Vagina (tissue), 2 donors: Measurements from ENCODE around the gene KRTAP3-1. TPM values are rescaled to one million over a fixed set of nuclear protein-coding genes. Genes with fewer than 3 reads are reported as not detected.
"Not testable (repeated sequence)": the region's sequence is repeated elsewhere in the genome, so short reads cannot be mapped to it uniquely, and the experiment has no call there.

Source experiments
- DNase-seq, 2 donors: peaks; one replicate each; pipeline ENCODE4 v3.0.0-alpha.2; 2017; ENCODE audit errors: extremely low spot score in 2 of 2
- H3K27ac ChIP-seq: fragments of 200-600 bp; sonication (generic); one replicate; pipeline ENCODE4 v1.5.1; 2019
- H3K27me3 ChIP-seq: fragments of 200-600 bp; sonication (generic); one replicate; pipeline ENCODE4 v1.5.1; 2019
- H3K36me3 ChIP-seq, 2 donors: fragments of 200-600 bp; sonication (generic); one replicate each; pipeline ENCODE4 v1.5.1; 2017 to 2019
- H3K4me1 ChIP-seq: fragments of 200-600 bp; sonication (generic); one replicate; pipeline ENCODE4 v1.5.1; 2019
- H3K4me3 ChIP-seq, 2 donors: fragments of 200-600 bp; sonication (generic); 1 replicate in 1 of 2; 2 replicates in 1 of 2; pipeline ENCODE4 v1.5.1; 2016 to 2019
- H3K9me3 ChIP-seq: fragments of 200-600 bp; sonication (generic); one replicate; pipeline ENCODE4 v1.5.1; 2019
- CTCF ChIP-seq, 3 experiments: fragments of 450-650 bp in 2 of 3; fragments of 200-600 bp in 1 of 3; sonication (generic) in 1 of 3; IDR thresholded peaks; one replicate each; pipeline ENCODE4 v1.5.1; 2017 to 2019; ENCODE audit warnings: antibody characterized with exemption in 3 of 3, mild to moderate bottlenecking in 2 of 3, moderate library complexity in 2 of 3
- POLR2A ChIP-seq, 2 donors: fragments of 450-650 bp; IDR thresholded peaks; one replicate each; pipeline ENCODE4 v1.6.1; 2017; ENCODE audit warnings: antibody characterized with exemption in 2 of 2, mild to moderate bottlenecking in 2 of 2, moderate library complexity in 2 of 2
- POLR2AphosphoS5 ChIP-seq, 2 donors: sonication (generic); formaldehyde crosslinking; IDR thresholded peaks; one replicate each; pipeline ENCODE4 v1.9.0; 2017; ENCODE audit warnings: antibody characterized with exemption in 2 of 2, mild to moderate bottlenecking in 2 of 2, low read depth in 1 of 2; ENCODE audit not compliant: insufficient read depth in 1 of 2
- intact Hi-C: fragments of 100-400 bp; cut with DNase I; formaldehyde crosslinking; loops from one replicate; pipeline ENCODE4 v1.15.1; 2023
- total RNA-seq: library from RNA; depleted of rRNA; stranded (reverse); fragments of >200 nt; gene quantifications from one replicate; pipeline ENCODE4 v1.2.3, GENCODE V29; 2016

KRTAP3-1 gene
- total RNA-seq, 1 donor from 2014 or later: not detected

- intact Hi-C loops: no loop called here
- DNase-seq: no peak
- no peak overlapping the region for H3K4me3 ChIP-seq
- H3K4me1 ChIP-seq: no peaks in the 10 kb centered on the region
- H3K9me3 ChIP-seq: no peaks in the 10 kb centered on the region
- TF ChIP-seq CTCF (IDR thresholded peaks at IDR 0.05) (no peak), POLR2AphosphoS5 (IDR thresholded peaks at IDR 0.05; ENCODE audit: insufficient read depth in 1 of 2, low read depth in 1 of 2) (no peak), POLR2A (IDR thresholded peaks at IDR 0.05) (no peak)
- no peak overlapping the region for H3K27ac ChIP-seq
- H3K27me3 ChIP-seq: no peaks in the 10 kb centered on the region
- H3K36me3 ChIP-seq: no peaks in the 10 kb centered on the region
These were observed 40.2 kb upstream of the KRTAP3-1 start for GRCh38 chr17:41049110-41049509.

- intact Hi-C loops: no loop called here
- Histone ChIP-seq H3K27me3 (no peaks in the 10 kb centered on the region), H3K27ac (no peak overlapping the region), H3K36me3 (no peaks in the 10 kb centered on the region), H3K9me3 (no peaks in the 10 kb centered on the region), H3K4me1 (no peaks in the 10 kb centered on the region), H3K4me3 (no peak overlapping the region)
- TF ChIP-seq POLR2A (IDR thresholded peaks at IDR 0.05): no peak
- no peak for TF ChIP-seq CTCF (IDR thresholded peaks at IDR 0.05)
- TF ChIP-seq POLR2AphosphoS5 (IDR thresholded peaks at IDR 0.05; ENCODE audit: insufficient read depth in 1 of 2, low read depth in 1 of 2): no peak
- no peak for DNase-seq
These were observed 39.5 kb upstream of the KRTAP3-1 start for GRCh38 chr17:41048441-41048840.

GRCh38 chr17:41046735-41047465, 38.0 kb upstream of the KRTAP3-1 start, which contains the start of gene KRTAP2-1:
TSS of gene KRTAP2-1 (minus strand) at chr17:41047316. CDS start at chr17:41047267, 49 bp downstream.
- intact Hi-C loops: not testable (repeated sequence)

GRCh38 chr17:41042953-41043352, 34.0 kb upstream of the KRTAP3-1 start:
- Histone ChIP-seq H3K27me3 (no peaks in the 10 kb centered on the region), H3K36me3 (no peaks in the 10 kb centered on the region), H3K27ac (no peak overlapping the region), H3K4me3 (no peak overlapping the region), H3K4me1 (no peaks in the 10 kb centered on the region), H3K9me3 (no peaks in the 10 kb centered on the region)
- intact Hi-C loops: no loop called here
- TF ChIP-seq POLR2A (IDR thresholded peaks at IDR 0.05) (no peak), CTCF (IDR thresholded peaks at IDR 0.05) (no peak), POLR2AphosphoS5 (IDR thresholded peaks at IDR 0.05; ENCODE audit: insufficient read depth in 1 of 2, low read depth in 1 of 2) (no peak)
- DNase-seq: no peak

More at GRCh38 chr17:41046735-41047465, 38.0 kb upstream of the KRTAP3-1 start, which contains the start of gene KRTAP2-1:
- not testable (repeated sequence) for H3K36me3 ChIP-seq, DNase-seq, H3K4me3 ChIP-seq, H3K4me1 ChIP-seq, H3K9me3 ChIP-seq, H3K27me3 ChIP-seq, H3K27ac ChIP-seq

GRCh38 chr17:41040783-41041571, 32.0 kb upstream of the KRTAP3-1 start, which contains the start of gene KRTAP1-1:
TSS of gene KRTAP1-1 (minus strand) at chr17:41041450. CDS start at chr17:41041397, 53 bp downstream.
- intact Hi-C loops, H3K27ac ChIP-seq, H3K36me3 ChIP-seq, H3K4me3 ChIP-seq, H3K4me1 ChIP-seq, DNase-seq, H3K9me3 ChIP-seq, H3K27me3 ChIP-seq: not testable (repeated sequence)
- TF ChIP-seq POLR2AphosphoS5 (IDR thresholded peaks at IDR 0.05; ENCODE audit: insufficient read depth in 1 of 2, low read depth in 1 of 2): peak in 1 of 2 donors; percentile 54
